ENCODE measurements around the gene CC2D1B. TPM values are rescaled to one million over a fixed set of nuclear protein-coding genes. Genes with fewer than 3 reads are reported as not detected.

The CC2D1B gene
- total and polyA plus RNA-seq, 2 experiments from 2014 or later, result 5.7 to 13.1 TPM

DNA sequence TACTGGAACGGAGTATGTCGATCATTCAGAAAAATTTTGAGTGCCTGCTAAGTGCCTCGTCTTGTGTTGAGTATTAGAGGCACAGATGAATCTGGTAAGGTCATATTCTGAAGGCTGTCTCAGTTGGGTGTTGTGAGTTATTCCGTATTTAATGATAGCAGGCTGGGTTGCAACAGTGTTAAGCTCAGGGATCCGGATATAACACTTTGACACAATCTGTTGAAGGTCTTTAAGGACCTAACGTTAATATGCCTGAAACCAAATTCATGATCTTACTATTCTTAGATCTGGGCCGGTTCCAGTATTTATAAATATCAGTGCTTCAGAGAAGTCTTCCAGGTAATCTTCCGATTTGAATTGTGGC is 39.0 kb upstream of the CC2D1B start:
- Histone ChIP-seq H3K4me3 (peak overlapping the region; percentile 82), H3K36me3 (ENCODE audit: insufficient read depth) (peaks cover 41% of the 10 kb centered on the region)
- no peak for DNase-seq (ENCODE audit: low spot score)

More for the DNA sequence above, 39.0 kb upstream of the CC2D1B start:
- Histone ChIP-seq H3K27ac (ENCODE audit: low read depth) (peak overlapping the region; percentile 99), H3K4me1 (ENCODE audit: insufficient read depth) (peaks cover 15% of the 10 kb centered on the region), H3K27me3 (ENCODE audit: insufficient read depth) (no peaks in the 10 kb centered on the region), H3K79me2 (replicated peaks; ENCODE audit: insufficient read depth) (peaks cover 75% of the 10 kb centered on the region), H3K4me2 (peak overlapping the region; percentile 82), H3K9me2 (ENCODE audit: insufficient read depth) (no peaks in the 10 kb centered on the region), H4K20me1 (replicated peaks; ENCODE audit: insufficient read depth) (peaks cover 26% of the 10 kb centered on the region), H2AFZ (no peak overlapping the region), H3F3A (replicated peaks; ENCODE audit: low read depth) (peaks cover 11% of the 10 kb centered on the region; the same call in 1 of the 2 replicates)
- Mint-ChIP-seq H3K4me1 (peaks cover 16% of the 10 kb centered on the region; the same call in 2 of the 3 replicates), H3K27me3 (ENCODE audit: insufficient read depth, low read depth, poor library complexity) (no peaks in the 10 kb centered on the region), H3K36me3 (ENCODE audit: low read depth) (peaks cover 69% of the 10 kb centered on the region), H3K9me3 (no peaks in the 10 kb centered on the region), H3K27ac (peak overlapping the region; percentile 100), H3K4me3 (peak overlapping the region; percentile 100)
- TF ChIP-seq JUNB (IDR thresholded peaks at IDR 0.05; ENCODE audit: unreplicated experiment), result no peak
- TF ChIP-seq, protein P1, sequence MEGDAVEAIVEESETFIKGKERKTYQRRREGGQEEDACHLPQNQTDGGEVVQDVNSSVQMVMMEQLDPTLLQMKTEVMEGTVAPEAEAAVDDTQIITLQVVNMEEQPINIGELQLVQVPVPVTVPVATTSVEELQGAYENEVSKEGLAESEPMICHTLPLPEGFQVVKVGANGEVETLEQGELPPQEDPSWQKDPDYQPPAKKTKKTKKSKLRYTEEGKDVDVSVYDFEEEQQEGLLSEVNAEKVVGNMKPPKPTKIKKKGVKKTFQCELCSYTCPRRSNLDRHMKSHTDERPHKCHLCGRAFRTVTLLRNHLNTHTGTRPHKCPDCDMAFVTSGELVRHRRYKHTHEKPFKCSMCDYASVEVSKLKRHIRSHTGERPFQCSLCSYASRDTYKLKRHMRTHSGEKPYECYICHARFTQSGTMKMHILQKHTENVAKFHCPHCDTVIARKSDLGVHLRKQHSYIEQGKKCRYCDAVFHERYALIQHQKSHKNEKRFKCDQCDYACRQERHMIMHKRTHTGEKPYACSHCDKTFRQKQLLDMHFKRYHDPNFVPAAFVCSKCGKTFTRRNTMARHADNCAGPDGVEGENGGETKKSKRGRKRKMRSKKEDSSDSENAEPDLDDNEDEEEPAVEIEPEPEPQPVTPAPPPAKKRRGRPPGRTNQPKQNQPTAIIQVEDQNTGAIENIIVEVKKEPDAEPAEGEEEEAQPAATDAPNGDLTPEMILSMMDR (conservative IDR thresholded peaks at IDR 0.05; ENCODE audit: low read depth in 2 of 2), result no peak
- no peak for TF ChIP-seq STAT1 (IDR thresholded peaks at IDR 0.05; ENCODE audit: unreplicated experiment)
- no peak for TF ChIP-seq CREB1 (CRISPR knock-in tag; IDR thresholded peaks at IDR 0.05; ENCODE audit: low read depth)
- TF ChIP-seq, protein P2, sequence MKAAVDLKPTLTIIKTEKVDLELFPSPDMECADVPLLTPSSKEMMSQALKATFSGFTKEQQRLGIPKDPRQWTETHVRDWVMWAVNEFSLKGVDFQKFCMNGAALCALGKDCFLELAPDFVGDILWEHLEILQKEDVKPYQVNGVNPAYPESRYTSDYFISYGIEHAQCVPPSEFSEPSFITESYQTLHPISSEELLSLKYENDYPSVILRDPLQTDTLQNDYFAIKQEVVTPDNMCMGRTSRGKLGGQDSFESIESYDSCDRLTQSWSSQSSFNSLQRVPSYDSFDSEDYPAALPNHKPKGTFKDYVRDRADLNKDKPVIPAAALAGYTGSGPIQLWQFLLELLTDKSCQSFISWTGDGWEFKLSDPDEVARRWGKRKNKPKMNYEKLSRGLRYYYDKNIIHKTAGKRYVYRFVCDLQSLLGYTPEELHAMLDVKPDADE (IDR thresholded peaks at IDR 0.05), result no peak
- TF ChIP-seq EZH2phosphoT487 (IDR thresholded peaks at IDR 0.05; ENCODE audit: unreplicated experiment), result no peak
- TF ChIP-seq ZNF331 (CRISPR knock-in tag; IDR thresholded peaks at IDR 0.05; ENCODE audit: low read depth), result no peak
- TF ChIP-seq, protein P3, sequence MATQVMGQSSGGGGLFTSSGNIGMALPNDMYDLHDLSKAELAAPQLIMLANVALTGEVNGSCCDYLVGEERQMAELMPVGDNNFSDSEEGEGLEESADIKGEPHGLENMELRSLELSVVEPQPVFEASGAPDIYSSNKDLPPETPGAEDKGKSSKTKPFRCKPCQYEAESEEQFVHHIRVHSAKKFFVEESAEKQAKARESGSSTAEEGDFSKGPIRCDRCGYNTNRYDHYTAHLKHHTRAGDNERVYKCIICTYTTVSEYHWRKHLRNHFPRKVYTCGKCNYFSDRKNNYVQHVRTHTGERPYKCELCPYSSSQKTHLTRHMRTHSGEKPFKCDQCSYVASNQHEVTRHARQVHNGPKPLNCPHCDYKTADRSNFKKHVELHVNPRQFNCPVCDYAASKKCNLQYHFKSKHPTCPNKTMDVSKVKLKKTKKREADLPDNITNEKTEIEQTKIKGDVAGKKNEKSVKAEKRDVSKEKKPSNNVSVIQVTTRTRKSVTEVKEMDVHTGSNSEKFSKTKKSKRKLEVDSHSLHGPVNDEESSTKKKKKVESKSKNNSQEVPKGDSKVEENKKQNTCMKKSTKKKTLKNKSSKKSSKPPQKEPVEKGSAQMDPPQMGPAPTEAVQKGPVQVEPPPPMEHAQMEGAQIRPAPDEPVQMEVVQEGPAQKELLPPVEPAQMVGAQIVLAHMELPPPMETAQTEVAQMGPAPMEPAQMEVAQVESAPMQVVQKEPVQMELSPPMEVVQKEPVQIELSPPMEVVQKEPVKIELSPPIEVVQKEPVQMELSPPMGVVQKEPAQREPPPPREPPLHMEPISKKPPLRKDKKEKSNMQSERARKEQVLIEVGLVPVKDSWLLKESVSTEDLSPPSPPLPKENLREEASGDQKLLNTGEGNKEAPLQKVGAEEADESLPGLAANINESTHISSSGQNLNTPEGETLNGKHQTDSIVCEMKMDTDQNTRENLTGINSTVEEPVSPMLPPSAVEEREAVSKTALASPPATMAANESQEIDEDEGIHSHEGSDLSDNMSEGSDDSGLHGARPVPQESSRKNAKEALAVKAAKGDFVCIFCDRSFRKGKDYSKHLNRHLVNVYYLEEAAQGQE (IDR thresholded peaks at IDR 0.05; ENCODE audit: unreplicated experiment), result no peak
- TF ChIP-seq, protein P4, sequence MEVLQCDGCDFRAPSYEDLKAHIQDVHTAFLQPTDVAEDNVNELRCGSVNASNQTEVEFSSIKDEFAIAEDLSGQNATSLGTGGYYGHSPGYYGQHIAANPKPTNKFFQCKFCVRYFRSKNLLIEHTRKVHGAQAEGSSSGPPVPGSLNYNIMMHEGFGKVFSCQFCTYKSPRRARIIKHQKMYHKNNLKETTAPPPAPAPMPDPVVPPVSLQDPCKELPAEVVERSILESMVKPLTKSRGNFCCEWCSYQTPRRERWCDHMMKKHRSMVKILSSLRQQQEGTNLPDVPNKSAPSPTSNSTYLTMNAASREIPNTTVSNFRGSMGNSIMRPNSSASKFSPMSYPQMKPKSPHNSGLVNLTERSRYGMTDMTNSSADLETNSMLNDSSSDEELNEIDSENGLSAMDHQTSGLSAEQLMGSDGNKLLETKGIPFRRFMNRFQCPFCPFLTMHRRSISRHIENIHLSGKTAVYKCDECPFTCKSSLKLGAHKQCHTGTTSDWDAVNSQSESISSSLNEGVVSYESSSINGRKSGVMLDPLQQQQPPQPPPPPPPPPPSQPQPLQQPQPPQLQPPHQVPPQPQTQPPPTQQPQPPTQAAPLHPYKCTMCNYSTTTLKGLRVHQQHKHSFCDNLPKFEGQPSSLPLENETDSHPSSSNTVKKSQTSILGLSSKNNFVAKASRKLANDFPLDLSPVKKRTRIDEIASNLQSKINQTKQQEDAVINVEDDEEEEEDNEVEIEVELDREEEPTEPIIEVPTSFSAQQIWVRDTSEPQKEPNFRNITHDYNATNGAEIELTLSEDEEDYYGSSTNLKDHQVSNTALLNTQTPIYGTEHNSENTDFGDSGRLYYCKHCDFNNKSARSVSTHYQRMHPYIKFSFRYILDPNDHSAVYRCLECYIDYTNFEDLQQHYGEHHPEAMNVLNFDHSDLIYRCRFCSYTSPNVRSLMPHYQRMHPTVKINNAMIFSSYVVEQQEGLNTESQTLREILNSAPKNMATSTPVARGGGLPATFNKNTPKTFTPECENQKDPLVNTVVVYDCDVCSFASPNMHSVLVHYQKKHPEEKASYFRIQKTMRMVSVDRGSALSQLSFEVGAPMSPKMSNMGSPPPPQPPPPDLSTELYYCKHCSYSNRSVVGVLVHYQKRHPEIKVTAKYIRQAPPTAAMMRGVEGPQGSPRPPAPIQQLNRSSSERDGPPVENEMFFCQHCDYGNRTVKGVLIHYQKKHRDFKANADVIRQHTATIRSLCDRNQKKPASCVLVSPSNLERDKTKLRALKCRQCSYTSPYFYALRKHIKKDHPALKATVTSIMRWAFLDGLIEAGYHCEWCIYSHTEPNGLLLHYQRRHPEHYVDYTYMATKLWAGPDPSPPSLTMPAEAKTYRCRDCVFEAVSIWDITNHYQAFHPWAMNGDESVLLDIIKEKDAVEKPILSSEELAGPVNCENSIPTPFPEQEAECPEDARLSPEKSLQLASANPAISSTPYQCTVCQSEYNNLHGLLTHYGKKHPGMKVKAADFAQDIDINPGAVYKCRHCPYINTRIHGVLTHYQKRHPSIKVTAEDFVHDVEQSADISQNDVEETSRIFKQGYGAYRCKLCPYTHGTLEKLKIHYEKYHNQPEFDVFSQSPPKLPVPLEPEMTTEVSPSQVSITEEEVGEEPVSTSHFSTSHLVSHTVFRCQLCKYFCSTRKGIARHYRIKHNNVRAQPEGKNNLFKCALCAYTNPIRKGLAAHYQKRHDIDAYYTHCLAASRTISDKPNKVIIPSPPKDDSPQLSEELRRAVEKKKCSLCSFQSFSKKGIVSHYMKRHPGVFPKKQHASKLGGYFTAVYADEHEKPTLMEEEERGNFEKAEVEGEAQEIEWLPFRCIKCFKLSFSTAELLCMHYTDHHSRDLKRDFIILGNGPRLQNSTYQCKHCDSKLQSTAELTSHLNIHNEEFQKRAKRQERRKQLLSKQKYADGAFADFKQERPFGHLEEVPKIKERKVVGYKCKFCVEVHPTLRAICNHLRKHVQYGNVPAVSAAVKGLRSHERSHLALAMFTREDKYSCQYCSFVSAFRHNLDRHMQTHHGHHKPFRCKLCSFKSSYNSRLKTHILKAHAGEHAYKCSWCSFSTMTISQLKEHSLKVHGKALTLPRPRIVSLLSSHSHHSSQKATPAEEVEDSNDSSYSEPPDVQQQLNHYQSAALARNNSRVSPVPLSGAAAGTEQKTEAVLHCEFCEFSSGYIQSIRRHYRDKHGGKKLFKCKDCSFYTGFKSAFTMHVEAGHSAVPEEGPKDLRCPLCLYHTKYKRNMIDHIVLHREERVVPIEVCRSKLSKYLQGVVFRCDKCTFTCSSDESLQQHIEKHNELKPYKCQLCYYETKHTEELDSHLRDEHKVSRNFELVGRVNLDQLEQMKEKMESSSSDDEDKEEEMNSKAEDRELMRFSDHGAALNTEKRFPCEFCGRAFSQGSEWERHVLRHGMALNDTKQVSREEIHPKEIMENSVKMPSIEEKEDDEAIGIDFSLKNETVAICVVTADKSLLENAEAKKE (CRISPR knock-in tag; IDR thresholded peaks at IDR 0.05), result no peak
- TF ChIP-seq ZNF114 (CRISPR knock-in tag; IDR thresholded peaks at IDR 0.05), result no peak
- TF ChIP-seq EZH2 (IDR thresholded peaks at IDR 0.05; ENCODE audit: low read depth, unreplicated experiment), result no peak
- no peak for TF ChIP-seq NANOG (IDR thresholded peaks at IDR 0.05; ENCODE audit: borderline replicate concordance)
- TF ChIP-seq POLR2AphosphoS5 (IDR thresholded peaks at IDR 0.05; ENCODE audit: low read depth), result no peak
- ATAC-seq, result no peak
